NCI-H2227 treated with DMSO at 0.1 percent for 48 hours (cell line): ENCODE results near the gene SPACA4.
"Not testable (repeated sequence)": the region's sequence is repeated elsewhere in the genome, so short reads cannot be mapped to it uniquely, and the experiment has no call there.

Experiments
- DNase-seq: peaks from one replicate; lab custom pipeline; 2025; lab: John Stamatoyannopoulos, UW

Gene SPACA4

GRCh38 chr19:48618916-48619691, 12.6 kb downstream of the SPACA4 start, which contains the start of the genes RPL18 and SPHK2:
Gene RPL18, minus strand, starts transcription at chr19:48619178. Its CDS starts 35 bp downstream, at chr19:48619143.
Gene SPHK2, plus strand, starts transcription at chr19:48619506. Its CDS starts 1,009 bp downstream, at chr19:48620515.
- peak; percentile 97 for DNase-seq

GRCh38 chr19:48619692-48620585, 13.4 kb downstream of the SPACA4 start:
- DNase-seq: no peak

GRCh38 chr19:48623556-48624066, 17.1 kb downstream of the SPACA4 start:
- DNase-seq: peak; percentile 56

- peak; percentile 93 for DNase-seq
Observed at GRCh38 chr19:48624067-48624594, 17.6 kb downstream of the SPACA4 start.

GRCh38 chr19:48624791-48625723, 18.5 kb downstream of the SPACA4 start:
- no peak for DNase-seq

- DNase-seq: no peak
Observed at GRCh38 chr19:48625891-48626327, 19.4 kb downstream of the SPACA4 start.

- no peak for DNase-seq
Observed at GRCh38 chr19:48627201-48627864, 20.8 kb downstream of the SPACA4 start.

- no peak for DNase-seq
Observed at GRCh38 chr19:48627865-48628314, 21.3 kb downstream of the SPACA4 start.

GRCh38 chr19:48628486-48629296, 22.1 kb downstream of the SPACA4 start:
- no peak for DNase-seq

GRCh38 chr19:48629297-48629598, 22.7 kb downstream of the SPACA4 start:
- no peak for DNase-seq

GRCh38 chr19:48629599-48630295, 23.2 kb downstream of the SPACA4 start:
- no peak for DNase-seq

GRCh38 chr19:48630296-48631063, 23.9 kb downstream of the SPACA4 start:
- DNase-seq: no peak

- DNase-seq: no peak
Observed at GRCh38 chr19:48631225-48631624, 24.7 kb downstream of the SPACA4 start.

GRCh38 chr19:48632286-48632685, 25.7 kb downstream of the SPACA4 start:
- not testable (repeated sequence) for DNase-seq

- no peak for DNase-seq
Observed at GRCh38 chr19:48632692-48633147, 26.2 kb downstream of the SPACA4 start.

- no peak for DNase-seq
Observed at GRCh38 chr19:48633148-48634035, 26.9 kb downstream of the SPACA4 start.

GRCh38 chr19:48634036-48634342, 27.4 kb downstream of the SPACA4 start:
- DNase-seq: no peak
